Measurements from ENCODE around the gene ARL14EP. TPM values are rescaled to one million over a fixed set of nuclear protein-coding genes. Genes with fewer than 3 reads are reported as not detected.

Gene ARL14EP
- total and polyA plus RNA-seq, 2 of the 8 experiments (the other 6 are each of a cell fraction or from before 2014, with no cell fraction given): 14.3 to 29.6 TPM

DNA sequence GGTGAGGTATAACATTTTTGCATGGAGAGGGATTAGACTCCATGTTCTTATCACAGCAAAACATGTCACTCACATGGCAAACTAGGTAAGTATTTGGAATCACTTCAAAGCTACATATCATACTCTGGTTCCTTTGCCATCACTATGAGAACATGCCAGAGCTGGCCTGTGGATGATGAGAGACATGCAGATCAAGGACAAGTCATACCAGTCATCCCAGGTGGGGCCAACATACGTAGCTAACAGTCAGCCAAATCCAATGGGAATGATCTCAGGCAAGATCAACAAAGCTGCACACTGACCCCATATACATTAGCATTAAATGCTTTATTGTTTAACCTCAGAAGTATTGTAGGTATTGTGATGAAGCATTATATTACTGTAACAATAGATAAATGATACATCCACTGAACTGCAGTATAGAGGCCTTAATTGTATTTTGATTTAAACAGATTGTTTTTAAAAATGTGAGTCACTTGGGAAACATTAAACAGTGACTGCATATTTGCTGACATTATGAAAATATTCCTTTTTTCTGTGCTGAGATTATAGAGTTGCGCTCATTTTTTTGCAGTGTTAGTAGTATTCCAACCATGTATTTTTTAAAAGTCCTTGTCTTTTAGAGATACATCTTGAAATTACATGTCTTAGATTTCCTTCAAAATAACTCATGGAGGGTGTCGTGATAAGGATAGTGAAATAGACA, 37.3 kb upstream of the ARL14EP start:
- Histone ChIP-seq H3K4me2 (ENCODE audit: insufficient read depth in 1 of 2, low read depth in 2 of 2, low read length in 2 of 2) (no peak overlapping the region), H4K20me1 (replicated peaks in 1 of 2; ENCODE audit: control insufficient read depth in 1 of 2, insufficient read depth in 2 of 2, low read length in 2 of 2) (no peaks in the 10 kb centered on the region), H4K5ac (ENCODE audit: insufficient read length, low read depth, low read length) (no peak overlapping the region), H4K91ac (replicated peaks; ENCODE audit: insufficient read length, low read length) (no peak overlapping the region), H3K27me3 (replicated peaks in 1 of 4; ENCODE audit: control insufficient read depth in 3 of 4, extremely low read depth in 1 of 4, insufficient read depth in 3 of 4, low read length in 3 of 4) (no peaks in the 10 kb centered on the region), H3K36me3 (ENCODE audit: control insufficient read depth in 2 of 4, insufficient read depth in 4 of 4, low read length in 3 of 4) (no peaks in the 10 kb centered on the region), H3K4ac (replicated peaks; ENCODE audit: insufficient read length, low read depth, low read length) (no peak overlapping the region), H3K56ac (replicated peaks; ENCODE audit: insufficient read length, low read depth, low read length) (no peak overlapping the region), H2BK120ac (replicated peaks; ENCODE audit: low read depth, low read length) (no peak overlapping the region), H2AFZ (ENCODE audit: low read length) (no peak overlapping the region), H3K4me1 (replicated peaks in 1 of 4; ENCODE audit: control insufficient read depth in 3 of 4, insufficient read depth in 4 of 4, low read length in 3 of 4) (no peaks in the 10 kb centered on the region; a peak in 1 of 7 replicates), H4K8ac (ENCODE audit: extremely low read depth, insufficient read depth, low read length) (no peak overlapping the region), H2BK5ac (ENCODE audit: low read depth, low read length) (no peak overlapping the region), H2BK15ac (ENCODE audit: low read length) (no peak overlapping the region), H3K23me2 (ENCODE audit: low read depth, low read length) (no peaks in the 10 kb centered on the region), H2BK12ac (ENCODE audit: low read depth, low read length) (no peak overlapping the region), H2AK5ac (ENCODE audit: low read depth, low read length) (no peak overlapping the region), H3K27ac (ENCODE audit: low read depth, low read length) (no peak overlapping the region), H3K23ac (ENCODE audit: insufficient read length) (no peak overlapping the region), H3K9me3 (ENCODE audit: insufficient read depth in 2 of 2, low read depth in 1 of 2, low read length in 1 of 2) (no peaks in the 10 kb centered on the region), H3K9ac (replicated peaks in 1 of 4; ENCODE audit: extremely low read depth in 1 of 4, low read depth in 3 of 4, low read length in 3 of 4) (no peak overlapping the region), H3K79me1 (ENCODE audit: low read depth, low read length) (no peaks in the 10 kb centered on the region), H3K79me2 (ENCODE audit: control insufficient read depth in 1 of 2, insufficient read depth in 2 of 2, low read length in 2 of 2) (no peaks in the 10 kb centered on the region), H2BK20ac (ENCODE audit: low read length) (no peak overlapping the region), H3K14ac (ENCODE audit: insufficient read length) (no peak overlapping the region), H3K4me3 (ENCODE audit: extremely low read depth in 1 of 4, insufficient read depth in 2 of 4, low read depth in 3 of 4, low read length in 4 of 4) (no peak overlapping the region), H3K18ac (ENCODE audit: extremely low read depth, low read length) (no peak overlapping the region)
- WGBS, 2 experiments (ENCODE audit: extremely low coverage in 1 of 2, insufficient coverage in 1 of 2, insufficient read length in 1 of 2, insufficient replicate concordance in 2 of 2, low coverage in 1 of 2, low lambda C conversion rate in 2 of 2, missing lambda C conversion rate in 1 of 2): 87% methylated on average over 3 of the region's 3 CpGs; no CpG with 5 or more reads in 1 of the 2 experiments
- FAIRE-seq (no peak), DNase-seq (ENCODE audit: low read depth in 1 of 2, low spot score in 2 of 2) (no peak)
- ChIA-PET POLR2A (ENCODE audit: partially characterized antibody) (no interaction called here), CTCF (ENCODE audit: partially characterized antibody) (interaction anchor here (1.1 kb wide), 1 partner anchor 14 kb away, joined by 3 read pairs; no protein-coding TSS in a partner anchor)
- no peak for TF ChIP-seq SIN3A (conservative IDR thresholded peaks at IDR 0.05 in 1 of 2, IDR thresholded peaks at IDR 0.05 in 1 of 2; ENCODE audit: low read depth in 1 of 2, low read length in 2 of 2)
- no peak for TF ChIP-seq CREB1 (IDR thresholded peaks at IDR 0.05)
- no peak for TF ChIP-seq MAFK (IDR thresholded peaks at IDR 0.05; ENCODE audit: low read depth, low read length)
- TF ChIP-seq, protein P1, sequence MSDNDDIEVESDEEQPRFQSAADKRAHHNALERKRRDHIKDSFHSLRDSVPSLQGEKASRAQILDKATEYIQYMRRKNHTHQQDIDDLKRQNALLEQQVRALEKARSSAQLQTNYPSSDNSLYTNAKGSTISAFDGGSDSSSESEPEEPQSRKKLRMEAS (IDR thresholded peaks at IDR 0.05): no peak
- no peak for TF ChIP-seq HDAC2 (IDR thresholded peaks at IDR 0.05; ENCODE audit: borderline replicate concordance in 1 of 2, low read depth in 2 of 2, low read length in 2 of 2)

All from H1 (cell line).